GM19193 (cell line): Measurements from ENCODE around the gene TUSC7.

Experiments
- POLR2A ChIP-seq: IDR thresholded peaks from 4 replicates; pipeline ENCODE4 v1.6.1; 2011; ENCODE audit not compliant: insufficient read depth, insufficient read length; ENCODE audit errors: extremely low read depth

TUSC7 gene

DNA sequence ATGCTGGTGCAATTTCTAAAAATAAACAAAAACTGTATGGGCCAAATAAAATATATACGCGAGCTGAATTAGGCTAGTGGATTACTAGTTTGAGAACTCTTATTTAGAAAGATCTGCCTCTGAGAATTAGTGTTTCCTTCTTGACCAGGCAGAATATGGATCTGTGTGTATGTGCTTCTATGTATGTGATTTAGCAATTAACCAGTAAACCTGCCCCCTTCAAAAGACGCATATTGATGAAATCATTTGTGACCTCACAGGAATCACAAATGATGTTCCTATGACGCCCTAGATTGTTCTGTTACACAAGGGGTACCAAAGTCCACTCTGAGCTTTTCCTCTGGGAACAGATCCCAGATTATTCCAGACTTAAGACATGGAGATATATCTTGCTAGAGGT, at the start of gene TUSC7:
TSS of gene TUSC7 (plus strand) at position 301 of the 400 bp plus-strand sequence.
- TF ChIP-seq POLR2A: no peak

DNA sequence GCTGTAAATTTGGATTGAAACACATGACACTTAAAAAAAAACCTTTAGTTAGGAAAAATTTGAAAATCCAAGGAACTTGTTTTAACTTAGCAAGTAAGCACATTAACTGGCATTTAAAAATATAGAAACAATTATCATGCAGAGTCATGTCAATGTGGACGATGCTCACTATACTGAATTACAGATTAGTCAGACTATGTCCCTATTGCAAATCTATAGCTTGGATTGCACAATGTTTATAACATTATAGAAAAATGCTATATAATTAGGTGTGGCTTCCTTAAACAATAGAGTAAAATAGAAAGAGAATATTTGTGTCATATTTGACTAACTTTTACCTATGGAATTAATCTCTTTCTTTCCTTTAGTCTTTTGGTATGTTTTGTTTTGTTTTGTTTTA, 48.4 kb upstream of the TUSC7 start:
- TF ChIP-seq POLR2A: no peak

DNA sequence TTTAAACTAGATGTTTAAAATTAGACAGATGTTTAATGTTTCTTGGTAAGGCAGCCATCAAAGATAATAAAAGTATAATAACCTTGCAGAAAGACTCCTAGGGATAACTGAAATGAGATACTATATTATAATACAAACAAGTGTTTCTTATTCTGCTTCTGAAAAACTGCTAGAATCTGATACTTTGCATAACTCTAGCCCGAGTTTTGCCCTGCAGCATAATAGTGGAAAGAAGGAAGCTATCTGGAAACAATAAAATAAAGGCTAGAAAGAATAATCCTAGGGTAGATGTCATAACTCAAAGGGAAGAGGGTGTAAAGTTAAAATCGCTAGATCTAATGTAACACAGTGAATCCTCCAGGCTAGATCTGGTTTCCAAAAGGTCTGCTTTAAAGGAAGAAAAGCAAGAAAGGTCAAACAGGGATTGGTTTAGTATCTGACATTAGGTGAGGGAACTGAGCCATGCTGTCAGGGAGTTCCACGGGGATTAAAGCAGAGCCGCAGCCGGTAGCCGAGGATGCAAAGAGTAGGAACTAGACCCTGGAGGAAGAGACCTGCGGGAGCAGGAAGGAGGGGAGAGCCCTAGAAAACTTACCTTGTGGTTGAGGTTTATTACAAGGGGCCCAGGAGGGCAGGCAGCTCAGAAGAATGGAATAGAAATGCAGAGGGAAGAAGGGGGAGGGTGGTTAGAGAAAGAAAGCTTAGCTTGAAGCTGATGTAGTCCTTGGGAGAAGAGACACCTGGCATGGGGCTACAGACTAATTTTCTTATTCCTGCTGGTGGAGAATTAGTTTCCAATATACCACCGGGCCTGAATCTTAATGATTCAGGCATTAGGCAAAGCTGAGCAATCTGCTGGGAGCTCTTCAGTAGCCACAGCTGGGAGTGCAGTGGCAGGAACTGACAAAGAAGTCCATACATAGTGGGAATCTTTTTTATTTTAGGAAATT, 46.1 kb upstream of the TUSC7 start:
- no peak for TF ChIP-seq POLR2A

DNA sequence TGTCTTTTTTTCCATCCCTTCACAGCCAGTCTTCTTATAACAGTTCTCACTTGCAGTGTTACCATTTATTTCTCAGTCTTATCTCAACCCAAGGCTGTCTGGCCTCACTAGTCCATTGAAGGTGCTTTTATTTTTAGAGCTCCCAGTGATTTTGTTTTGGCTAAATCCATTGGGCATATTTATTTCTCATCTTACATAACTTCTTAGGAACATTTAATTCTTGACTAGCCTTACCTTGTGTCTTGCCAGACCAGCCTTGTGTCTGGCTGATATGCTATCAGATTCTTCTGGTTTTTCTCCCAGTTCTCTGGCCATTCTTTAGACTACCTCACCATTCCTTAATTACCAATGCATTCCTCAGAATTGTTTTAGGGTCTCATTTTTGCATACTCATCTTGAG, 42.3 kb upstream of the TUSC7 start:
- no peak for TF ChIP-seq POLR2A

DNA sequence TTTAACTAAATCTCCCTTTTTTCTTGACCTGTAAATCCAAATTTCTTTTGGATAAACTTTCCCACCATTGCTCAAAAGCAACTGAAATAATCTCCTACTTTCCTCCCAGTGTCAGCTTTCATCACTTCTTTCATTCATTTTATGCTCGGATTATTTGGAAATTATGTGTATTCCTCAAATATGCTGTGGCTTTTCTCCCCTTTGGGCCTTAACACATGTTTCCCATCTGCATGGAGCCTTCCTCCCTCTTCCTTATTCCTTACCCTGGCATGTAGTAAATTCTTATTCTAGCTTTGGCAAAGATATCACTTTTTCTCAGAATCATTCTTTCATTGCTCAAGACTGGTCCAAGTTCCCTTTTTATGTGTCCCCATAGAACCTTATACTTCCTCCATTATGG, 41.8 kb upstream of the TUSC7 start:
- TF ChIP-seq POLR2A: no peak

DNA sequence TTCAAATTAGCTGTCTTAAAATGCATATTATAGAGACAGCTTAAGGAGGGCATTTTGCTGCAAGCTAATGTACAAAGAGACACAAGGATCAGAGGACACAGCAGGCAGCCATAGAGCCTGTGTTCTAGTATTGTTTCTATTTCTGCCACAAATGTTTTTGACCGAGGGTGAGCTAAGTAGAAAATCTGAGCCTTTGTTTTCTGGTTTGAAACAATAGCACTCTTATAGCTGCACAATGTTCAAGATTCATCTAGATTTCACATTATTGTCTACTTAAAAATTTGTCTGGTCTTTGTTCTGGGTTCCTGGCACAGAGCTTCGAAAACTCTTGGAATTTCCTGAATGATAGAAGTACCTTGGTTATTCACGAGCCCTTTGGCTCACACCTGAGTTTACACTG, 40.0 kb upstream of the TUSC7 start:
- no peak for TF ChIP-seq POLR2A

DNA sequence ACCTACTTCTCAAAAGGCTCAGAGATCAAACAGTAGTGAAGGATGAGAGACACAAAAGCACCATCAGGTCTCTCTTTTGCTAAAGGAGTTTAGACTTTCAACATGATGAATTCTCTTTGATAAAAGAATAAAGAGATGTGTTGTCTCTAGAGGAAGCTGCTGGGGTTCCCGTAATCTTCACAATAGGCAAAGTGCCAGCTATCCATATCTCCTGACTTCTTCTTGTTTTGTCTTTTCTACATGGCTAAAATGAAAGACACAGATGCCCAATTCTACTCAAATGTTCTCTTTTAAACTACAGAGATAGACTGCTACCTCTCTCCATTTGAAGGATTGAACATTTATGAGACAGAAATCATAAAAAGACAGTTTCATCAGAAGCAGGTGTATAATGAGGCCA, 38.4 kb upstream of the TUSC7 start:
- TF ChIP-seq POLR2A: no peak

DNA sequence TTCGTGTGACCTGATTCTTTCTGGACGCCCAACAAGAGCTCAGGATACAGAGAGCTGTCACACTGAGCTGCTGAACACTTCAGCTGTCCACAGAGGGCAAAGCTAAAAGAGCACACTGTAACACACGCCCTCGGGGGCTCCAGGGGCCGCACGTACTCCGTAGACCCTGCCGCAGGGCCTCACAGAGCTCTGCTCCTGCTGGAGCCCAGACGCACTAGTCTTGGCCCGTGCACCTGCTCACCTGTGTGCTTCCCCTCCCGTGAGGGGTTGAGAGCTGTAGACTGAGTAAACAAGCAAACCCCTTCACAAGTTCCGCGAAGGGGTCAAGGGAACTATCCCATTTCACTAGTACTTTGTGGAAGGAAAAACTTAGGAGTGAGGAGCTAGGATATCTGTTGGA, 30.7 kb upstream of the TUSC7 start:
- TF ChIP-seq POLR2A: no peak

DNA sequence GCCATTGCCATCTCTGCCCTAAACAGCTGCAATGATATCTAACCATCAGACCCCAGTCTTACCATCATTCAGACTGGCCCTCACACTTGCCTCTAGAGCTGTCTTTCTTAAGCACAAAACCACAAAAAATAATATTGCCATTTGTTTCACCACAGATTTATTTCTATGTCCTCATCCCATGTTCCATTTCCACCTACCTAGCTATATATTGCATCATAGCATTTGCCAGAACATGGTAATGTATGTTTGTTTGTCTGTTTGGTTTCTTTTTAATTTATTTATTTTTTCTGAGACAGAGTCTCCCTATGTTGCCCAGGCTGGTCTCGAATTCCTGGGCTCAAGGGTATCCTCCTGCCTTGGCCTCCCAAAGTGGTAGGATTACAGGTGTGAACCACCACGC, 18.5 kb upstream of the TUSC7 start:
- no peak for TF ChIP-seq POLR2A

DNA sequence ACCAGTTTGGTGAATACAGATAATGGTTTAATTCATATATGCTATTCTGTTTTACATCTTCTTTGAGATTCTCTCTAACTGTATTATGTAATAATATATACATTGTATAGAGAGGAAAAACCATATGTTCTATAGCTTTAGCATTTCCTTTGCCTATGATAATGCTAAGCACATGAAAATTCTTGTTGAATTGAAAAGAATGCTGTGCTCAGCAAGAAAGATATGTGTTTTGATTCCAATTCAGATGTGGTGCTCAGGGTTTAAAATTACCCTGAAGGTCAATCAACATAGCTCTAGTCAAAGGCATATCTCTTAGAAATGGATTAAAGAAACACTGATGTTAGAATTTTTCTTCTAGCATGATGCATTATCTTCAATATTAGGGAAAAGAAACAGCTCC, 8.5 kb upstream of the TUSC7 start:
- TF ChIP-seq POLR2A: no peak

DNA sequence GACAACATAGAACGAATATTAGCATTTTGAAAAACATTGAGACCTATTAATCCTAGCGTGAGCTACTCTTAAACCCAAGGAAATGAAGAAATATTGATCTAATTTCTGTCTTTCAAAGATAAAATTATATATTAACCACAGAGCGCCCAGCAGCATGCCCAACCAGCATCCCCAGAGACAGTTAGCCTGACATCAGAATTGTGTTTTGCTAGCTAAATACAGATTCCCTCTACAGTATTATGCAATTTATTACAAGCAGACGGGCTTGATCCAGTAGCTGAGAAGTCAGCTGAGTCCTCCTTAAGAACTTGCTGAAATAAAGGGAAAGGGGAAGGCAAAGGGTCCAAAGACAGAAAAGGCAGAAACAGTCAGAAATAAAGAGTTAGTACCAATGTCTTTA, 7.2 kb upstream of the TUSC7 start:
- no peak for TF ChIP-seq POLR2A

DNA sequence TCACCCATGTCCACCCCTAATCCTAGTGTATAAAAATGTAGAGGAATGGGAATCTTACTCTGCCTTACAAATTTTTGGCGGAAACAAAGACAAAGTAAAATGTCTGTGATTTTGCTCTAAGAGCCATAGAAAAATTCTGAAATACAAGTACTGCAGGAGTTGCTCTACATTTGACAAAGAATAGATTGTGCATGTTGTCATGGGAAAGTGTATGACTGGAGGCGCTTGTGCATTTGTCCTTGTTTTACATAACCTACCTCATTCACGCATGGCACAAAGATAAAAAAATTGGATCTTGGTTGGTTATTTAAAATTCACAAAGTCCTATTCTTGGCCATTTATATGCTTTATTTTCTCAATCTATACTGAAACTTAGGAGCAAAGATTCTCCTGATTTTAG, 2.0 kb upstream of the TUSC7 start:
- TF ChIP-seq POLR2A: no peak

DNA sequence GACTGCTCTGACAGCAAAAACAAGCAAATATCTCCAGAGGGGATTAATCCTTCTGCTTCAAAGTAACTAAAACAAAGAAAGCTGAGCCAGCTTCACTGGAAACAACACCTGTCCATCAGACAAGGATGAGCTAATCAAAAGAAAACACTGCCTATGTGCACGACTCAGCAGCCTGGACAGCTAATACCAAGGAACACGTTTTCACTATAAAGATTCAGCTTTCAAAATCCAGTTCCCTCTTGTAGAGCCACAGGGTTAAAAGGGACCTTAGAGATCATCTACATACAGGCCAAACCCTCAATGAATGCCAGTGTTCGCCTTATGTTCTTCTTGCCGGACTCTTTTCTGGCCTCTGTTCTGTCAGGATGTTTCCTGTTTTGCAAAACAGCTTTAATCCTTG, 6.9 kb downstream of the TUSC7 start:
- TF ChIP-seq POLR2A: no peak

DNA sequence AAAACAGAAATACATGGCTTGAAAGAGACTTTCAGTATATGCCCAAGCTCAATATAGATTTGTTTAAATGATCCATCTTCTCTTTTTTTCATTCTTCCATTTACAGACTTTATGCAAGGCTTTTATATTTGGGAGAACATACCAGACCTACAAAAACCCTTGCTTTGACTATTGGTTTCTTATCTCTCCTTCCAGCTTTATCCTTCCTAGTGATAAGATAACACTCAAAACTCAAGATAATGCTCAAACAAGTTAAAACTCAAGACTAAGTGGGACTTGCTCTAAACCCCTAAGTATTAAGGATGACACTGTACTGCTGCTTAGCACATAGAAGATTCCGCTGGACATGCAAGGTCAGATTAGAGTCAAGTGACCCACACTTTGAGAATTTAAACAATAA, 8.0 kb downstream of the TUSC7 start:
- TF ChIP-seq POLR2A: no peak

DNA sequence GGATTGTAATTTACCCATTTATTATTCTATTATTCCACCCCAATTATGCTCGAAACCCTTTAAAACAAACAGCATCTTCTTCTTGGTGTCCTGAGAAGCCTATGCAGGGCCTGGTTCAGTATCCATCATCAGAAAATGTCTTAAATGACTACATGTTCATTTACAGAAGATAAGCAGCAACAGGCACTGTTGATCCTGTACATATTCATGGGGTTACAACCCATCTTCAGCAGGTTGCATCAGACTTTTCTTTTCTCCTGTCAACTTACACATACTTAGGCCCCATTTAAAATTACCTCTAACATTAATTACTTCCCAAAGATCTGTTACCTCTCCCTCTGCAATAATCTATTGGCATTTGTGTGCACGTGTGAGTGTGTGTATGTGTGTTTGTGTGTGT, 18.9 kb downstream of the TUSC7 start:
- TF ChIP-seq POLR2A: no peak

DNA sequence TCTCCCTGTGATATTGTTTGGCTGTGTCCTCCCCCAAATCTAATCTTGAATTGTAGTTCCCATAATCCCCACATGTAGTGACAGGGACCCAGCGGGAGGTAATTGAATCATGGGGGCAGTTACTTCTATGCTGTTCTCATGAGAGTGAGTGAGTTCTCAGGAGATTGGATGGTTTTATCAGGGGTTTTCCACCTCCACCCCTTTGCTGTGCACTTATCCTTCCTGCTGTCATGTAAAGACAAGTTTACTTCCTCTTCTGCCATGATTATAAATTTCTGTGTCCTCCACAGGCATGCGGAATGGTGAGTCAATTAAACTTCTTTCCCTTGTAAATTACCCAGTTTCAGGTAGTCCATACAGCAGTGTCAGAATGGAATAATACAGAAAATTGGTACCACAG, 24.7 kb downstream of the TUSC7 start:
- no peak for TF ChIP-seq POLR2A

DNA sequence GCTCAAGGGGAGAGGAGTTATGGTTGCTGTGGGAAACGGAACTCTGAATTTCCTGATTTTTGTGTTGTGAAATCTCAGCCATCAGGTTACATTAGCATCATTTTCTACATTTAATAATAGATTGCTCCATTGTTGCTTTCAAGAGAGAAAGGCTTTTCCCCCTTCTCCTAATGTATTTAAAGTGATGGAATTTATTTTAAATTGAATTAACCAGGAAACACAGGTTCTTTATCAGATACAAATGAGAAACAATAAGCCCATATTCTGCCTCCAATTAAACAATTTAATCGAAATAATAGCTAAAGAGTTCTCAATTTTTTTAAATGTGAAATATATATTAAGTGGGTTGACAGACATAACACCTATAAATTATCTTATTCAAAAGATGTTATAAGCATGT, 30.1 kb downstream of the TUSC7 start:
- TF ChIP-seq POLR2A: no peak
